Skin epidermis (tissue), 12 donors: ENCODE measurements around the gene POLR1A.
A peak's percentile ranks its signal among the peaks of the same experiment; 100 is the strongest.
"Not testable (repeated sequence)": the region's sequence is repeated elsewhere in the genome, so short reads cannot be mapped to it uniquely, and the experiment has no call there.

Source experiments
- H3K27ac ChIP-seq, 21 experiments: fragments of 200-600 bp; sonication (generic) in 11 of 21; one replicate each; pipeline ENCODE4 v1.5.0; 2020; ENCODE audit warnings: mild to moderate bottlenecking in 3 of 21, inconsistent platforms in 2 of 21, moderate library complexity in 2 of 21
- H3K4me3 ChIP-seq, 7 experiments: fragments of 200-600 bp; sonication (generic) in 2 of 7; one replicate each; pipeline ENCODE4 v1.5.0; 2020; ENCODE audit warnings: inconsistent platforms in 2 of 7, mild to moderate bottlenecking in 2 of 7, moderate library complexity in 1 of 7

Gene POLR1A

DNA sequence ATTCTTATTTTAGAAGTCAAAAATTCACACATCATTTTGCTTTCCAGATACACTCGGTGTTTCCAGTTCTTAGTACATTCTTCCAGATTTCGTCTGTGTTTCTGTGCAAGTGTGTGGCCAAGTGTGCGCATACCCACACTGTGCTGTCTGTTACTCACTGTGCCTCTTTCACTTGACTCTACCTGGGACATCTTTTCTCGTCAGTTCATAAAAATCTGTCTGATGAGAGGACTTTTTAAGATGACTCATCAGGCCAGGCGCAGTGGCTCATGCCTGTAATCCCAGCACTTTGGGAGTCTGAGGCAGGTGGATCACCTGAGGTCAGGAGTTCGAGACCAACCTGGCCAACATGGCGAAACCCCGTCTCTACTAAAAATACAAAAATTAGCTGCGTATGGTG is 113.6 kb downstream of the POLR1A start:
- peak overlapping the region in 1 of 21 experiments; percentile 20 for H3K27ac ChIP-seq
- not testable (repeated sequence) for H3K4me3 ChIP-seq

GRCh38 chr2:85990084-85990483 is 115.6 kb downstream of the POLR1A start:
- no peak overlapping the region for H3K27ac ChIP-seq

DNA sequence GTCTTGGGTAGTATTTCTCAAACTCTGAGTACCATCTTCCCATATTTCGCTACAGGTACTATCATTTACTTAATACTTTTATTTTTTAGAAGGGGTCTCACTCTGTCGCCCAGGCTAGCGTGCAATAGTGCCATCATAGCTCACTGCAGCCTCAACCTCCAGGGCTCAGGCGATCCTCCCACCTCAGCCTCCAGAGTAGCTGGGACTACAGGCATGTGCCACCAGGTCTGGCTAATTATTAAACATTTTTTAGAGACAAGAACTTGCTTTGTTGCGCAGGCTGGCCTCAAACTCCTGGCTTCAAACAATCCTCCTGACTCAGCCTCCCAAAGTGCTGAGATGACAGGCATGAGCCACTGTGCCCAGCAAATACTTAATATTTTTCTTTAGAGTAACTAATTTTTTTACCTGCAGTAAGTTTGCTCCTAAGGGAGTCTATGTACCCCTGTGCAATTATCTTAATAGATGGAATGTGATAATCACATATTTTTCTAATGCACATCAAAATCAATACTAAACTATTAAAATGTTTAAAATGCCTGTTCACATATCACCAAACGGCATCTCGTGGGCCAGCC is 116.3 kb downstream of the POLR1A start:
- H3K27ac ChIP-seq, result peak overlapping the region in 1 of 21 experiments; percentile 74

More at GRCh38 chr2:85990084-85990483, 115.6 kb downstream of the POLR1A start:
- H3K4me3 ChIP-seq, result no peak overlapping the region

DNA sequence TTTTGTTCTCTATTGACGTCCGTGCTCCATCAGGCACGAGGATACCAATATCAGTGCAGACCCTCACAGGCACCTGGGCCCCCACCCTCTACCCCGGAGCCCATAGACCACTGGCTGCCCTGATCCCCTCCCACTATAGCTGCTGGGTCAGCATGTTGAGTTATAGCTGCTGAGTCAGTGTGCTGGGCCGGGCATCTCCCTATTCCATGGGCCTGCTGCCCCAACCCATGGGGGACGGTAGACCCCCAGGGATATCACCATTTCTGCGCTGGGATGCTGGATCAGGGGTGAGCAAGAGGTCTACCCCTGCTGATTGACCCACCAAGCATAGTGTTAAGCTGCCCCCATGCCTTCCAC is 116.8 kb downstream of the POLR1A start:
- no peak overlapping the region for H3K4me3 ChIP-seq
- H3K27ac ChIP-seq, result peak overlapping the region in 7 of 21 experiments; percentile 8 to 82 (median 30)

More for the DNA sequence above, 116.3 kb downstream of the POLR1A start:
- no peak overlapping the region for H3K4me3 ChIP-seq

DNA sequence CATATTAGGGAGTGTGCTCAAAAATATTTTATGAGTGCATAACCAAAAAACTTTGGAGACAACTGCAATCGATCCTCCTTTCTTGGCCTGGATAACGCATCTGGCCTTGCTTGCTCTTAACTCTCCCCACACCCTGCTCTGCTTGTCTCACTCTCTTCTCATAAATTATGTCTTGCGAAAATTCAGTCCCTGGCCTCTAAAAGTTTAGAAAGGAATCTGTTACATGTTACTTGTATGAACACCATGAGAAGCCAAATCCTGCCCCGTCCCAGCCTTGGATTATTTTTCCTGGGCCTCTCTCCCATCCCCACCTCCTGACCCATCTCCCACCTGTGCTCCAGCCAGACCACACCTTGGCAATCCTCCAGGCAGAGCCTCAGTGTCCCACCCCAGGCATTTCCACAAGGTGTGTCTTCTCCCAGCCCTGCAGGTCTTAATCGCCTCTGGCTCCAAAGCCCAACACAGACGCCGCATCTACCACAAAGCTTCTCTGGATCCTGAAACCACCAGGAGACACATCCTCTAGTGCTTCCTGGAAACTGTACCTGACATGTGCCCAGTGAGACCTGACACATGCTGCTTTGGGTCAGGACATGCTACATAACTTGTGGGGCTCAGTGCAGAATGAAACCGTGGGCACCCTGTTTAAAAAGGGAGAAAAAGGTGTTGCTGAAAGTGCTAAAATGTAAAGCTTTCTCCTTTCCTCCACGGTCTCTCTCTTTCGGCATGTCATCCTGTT is 117.3 kb downstream of the POLR1A start:
- H3K27ac ChIP-seq, result peak overlapping the region in 10 of 21 experiments; percentile 8 to 82 (median 37)

DNA sequence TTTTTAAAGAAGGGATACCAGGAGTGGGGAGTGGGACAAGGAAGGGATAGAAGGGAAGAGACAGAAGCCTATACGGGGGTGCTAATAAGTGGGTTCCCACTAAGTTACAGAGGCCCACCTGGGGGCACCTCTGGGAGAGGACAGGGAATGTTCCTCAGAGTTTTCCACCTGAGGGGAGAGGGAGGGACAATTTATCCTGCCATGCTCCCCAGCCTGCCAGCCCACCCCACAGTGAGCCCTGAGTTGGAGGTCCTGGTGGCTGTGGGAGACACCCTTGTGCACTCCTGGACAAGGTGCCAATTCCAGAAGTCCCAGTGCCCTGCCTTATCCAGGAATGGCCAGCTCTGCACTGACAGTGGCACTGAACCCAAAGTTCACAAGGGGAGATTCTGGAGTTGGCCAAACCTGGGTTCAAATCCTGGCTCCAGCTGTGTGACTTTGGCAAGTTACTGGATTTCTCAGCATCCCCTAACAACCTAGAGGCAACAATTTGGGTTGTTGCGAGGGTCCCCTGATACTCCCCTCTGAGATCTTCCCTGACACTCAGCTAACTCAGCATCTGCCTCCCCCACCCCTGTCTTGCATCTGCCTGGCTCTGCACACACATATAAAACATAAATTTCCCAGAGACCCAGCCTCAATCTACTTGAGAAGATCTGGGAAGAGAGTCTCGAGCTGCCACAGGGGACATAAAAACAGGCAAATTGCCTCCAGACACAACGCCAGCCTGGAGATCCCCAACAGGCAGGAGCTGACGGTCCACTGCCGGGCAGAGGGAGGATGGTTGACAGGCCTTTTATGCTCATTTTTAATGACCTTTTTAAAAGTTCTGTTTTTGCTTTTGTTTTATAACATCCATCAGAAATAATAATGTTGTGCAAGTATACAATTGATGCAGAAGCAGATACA is 118.2 kb downstream of the POLR1A start:
- no peak overlapping the region for H3K4me3 ChIP-seq
- H3K27ac ChIP-seq, result peak overlapping the region in 13 of 21 experiments; percentile 8 to 82 (median 38)

More for the DNA sequence above, 117.3 kb downstream of the POLR1A start:
- H3K4me3 ChIP-seq, result no peak overlapping the region

- Histone ChIP-seq H3K27ac (no peak overlapping the region), H3K4me3 (no peak overlapping the region)
These were observed 119.6 kb downstream of the POLR1A start for GRCh38 chr2:85986121-85986520.

DNA sequence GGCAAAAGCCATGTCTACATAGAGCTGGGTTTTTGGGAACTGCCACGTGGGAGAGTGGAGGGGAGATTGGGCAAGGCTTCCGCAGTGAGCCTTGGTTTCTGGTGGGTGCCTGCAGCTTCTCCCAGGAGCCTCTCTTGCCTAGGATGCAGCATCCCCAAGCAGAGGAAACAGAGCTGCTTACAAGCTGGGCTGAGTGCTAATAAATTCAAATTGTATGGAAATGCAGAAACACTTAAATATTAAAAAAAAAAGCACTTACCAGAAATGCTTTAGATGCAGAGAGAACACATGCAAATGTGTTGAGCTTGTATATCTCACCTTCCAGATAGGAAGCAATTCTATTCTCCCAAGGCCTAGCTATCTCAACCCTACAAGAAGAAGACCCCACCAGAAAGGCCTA is 120.9 kb downstream of the POLR1A start:
- peak overlapping the region in 1 of 21 experiments; percentile 20 for H3K27ac ChIP-seq

GRCh38 chr2:85983766-85984165 is 121.9 kb downstream of the POLR1A start:
- peak overlapping the region in 1 of 21 experiments; percentile 27 for H3K27ac ChIP-seq

More for the DNA sequence above, 120.9 kb downstream of the POLR1A start:
- H3K4me3 ChIP-seq, result no peak overlapping the region

DNA sequence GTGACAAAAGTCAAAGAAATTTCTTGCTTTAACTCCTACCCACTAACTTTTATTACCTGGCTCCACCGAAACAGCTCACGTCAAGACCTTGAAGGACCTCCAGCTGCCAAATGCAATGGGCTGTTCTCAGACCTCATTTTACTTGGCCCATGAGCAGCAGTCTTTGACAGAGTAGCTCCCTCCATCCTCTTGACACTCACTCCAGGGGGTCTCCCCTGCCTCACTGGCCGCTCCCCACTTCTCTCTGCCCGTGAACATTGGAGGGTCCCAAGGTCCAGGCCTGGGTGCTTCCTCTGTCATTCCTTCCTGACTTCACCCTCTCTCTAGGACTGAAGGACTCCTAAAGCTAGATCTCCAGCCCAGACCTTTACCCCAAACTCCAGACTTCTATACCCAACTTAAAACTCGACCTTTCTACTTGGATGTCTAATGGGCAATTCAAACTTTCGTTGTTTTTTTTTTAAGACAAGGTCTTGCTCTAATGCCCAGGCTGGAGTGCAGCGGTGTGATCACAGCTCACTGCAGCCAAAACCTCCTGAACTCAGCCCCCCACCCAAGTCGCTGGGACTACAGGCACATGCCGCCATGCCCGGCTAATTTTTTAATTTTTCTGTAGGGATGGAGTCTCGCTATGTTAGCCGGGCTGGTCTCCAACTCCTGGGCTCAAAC is 124.0 kb downstream of the POLR1A start:
- H3K4me3 ChIP-seq, result no peak overlapping the region
- H3K27ac ChIP-seq, result no peak overlapping the region

More at GRCh38 chr2:85983766-85984165, 121.9 kb downstream of the POLR1A start:
- no peak overlapping the region for H3K4me3 ChIP-seq

DNA sequence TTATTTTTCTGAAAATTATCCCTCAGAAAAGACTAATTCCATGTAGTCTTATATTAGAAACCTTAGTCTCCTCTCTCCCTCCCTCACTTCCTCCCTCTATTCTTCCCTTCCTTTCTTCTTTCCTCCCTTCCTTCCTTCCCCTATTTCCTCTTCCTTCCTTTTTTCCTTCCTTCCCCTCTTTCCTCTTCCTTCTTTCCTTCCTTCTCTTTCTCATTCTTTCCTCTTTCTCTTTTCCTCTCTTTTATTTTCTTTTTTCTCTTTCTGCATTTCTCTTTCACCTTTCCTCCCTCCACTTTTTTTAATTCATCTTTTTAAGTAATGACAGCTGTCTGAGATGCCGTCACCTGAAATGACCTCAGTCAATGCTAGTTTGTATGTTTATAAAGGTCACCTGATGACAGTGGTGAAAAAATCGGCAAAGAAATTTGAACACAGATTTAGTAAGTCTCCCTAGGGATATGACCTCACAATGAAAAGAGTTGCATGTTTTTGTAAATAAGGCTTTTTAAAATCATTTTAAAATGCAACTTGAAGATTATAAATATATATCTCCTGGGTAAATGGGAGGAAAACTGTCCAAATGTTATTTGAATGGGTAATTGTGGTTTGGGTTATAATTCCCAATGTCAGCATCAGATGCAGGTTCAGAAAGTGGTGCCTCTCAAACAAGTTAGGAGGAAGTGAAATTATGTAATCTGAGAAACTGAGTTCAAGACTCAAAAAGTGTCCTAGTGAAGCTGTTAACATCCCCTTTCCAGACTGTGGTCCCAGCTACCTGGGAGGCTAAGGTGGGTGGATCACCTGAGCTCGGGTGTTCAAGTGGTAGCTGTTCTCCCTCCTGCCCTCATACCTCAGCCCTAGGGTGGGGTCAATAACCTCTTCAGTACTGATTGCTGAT is 126.6 kb downstream of the POLR1A start:
- peak overlapping the region in 2 of 21 experiments; percentile 10 to 43 for H3K27ac ChIP-seq
- H3K4me3 ChIP-seq, result no peak overlapping the region

DNA sequence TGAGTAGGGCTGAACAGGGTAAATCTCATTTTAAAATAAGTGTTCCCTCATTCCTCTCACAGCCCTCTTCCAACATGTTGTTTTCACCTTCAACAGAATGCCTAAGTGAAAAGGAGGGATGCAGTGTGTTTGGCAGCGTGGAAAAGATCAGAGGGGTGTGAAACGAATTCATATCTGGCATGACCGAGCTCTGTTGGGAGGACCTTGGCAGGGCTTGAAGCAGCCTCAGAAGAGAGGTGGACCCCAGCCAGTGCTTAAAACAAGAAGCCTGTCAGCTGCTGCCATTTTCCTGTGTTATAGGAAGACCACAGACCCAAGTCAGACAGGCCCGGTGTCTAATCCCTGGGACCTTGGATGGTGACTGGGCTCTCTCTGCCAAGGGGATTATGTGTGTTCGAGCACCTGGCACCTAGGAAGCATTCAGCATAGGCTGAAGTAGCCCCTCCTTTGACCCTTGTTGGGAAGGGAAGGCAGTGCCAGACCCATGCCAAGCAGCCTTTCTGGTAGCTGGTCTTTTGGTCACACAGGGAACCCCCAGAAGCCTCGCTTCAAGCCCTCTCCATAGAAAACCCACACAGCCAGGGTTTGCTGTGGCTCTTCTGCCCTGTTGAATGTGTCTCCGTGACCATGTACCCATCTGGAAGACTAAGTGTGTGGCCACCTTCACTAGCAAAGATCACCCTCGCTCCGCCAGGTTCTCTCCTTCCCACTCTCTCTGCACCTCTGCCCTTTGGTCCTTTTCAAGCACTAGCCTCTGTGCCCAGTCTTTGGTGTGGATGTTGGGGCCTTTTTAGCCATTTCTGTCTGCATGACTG is 129.4 kb downstream of the POLR1A start:
- no peak overlapping the region for H3K4me3 ChIP-seq
- peak overlapping the region in 2 of 21 experiments; percentile 17 to 51 for H3K27ac ChIP-seq

DNA sequence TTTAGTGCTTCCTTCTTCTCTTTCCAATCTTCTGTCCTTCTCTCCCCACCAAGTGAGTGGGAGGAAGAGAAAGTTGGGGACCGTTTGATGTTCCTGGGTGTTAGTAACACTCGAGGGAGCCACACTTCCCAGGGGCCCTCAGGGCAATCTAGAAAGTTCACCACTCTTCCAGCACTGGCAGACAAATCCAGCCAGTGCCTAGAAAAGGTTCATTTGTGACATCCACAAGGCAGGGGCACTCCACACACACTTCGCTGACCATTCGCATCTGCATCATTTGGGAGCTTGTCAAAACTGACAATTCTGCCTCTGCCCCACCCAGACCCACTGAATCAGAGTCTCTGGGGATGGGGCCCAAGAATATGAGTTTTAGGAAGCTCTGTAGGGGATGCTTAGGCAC is 130.1 kb downstream of the POLR1A start:
- Histone ChIP-seq H3K27ac (peak overlapping the region in 1 of 21 experiments; percentile 17), H3K4me3 (no peak overlapping the region)

GRCh38 chr2:85974390-85974789 is 131.3 kb downstream of the POLR1A start:
- no peak overlapping the region for H3K4me3 ChIP-seq
- H3K27ac ChIP-seq, result no peak overlapping the region

DNA sequence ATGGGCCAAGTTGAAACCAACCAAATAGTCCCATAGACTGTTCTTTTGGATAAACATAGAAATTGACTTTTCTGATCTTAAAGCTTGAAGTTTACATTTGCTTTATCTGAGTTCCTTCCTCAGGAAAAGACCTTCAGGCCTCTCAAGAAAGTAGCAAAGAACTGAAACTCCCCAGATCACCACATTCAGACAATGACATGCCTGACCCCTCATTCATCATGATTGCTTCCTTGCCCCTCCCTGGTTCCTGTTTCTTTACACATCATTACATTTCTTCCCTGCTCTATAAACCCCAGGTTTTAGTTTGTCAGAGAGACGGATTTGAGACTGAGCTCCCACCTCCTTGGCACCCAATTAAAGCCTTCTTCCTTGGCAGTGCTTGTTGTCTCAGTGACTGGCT is 133.3 kb downstream of the POLR1A start:
- H3K4me3 ChIP-seq, result no peak overlapping the region
- H3K27ac ChIP-seq, result no peak overlapping the region

GRCh38 chr2:85971366-85971765 is 134.3 kb downstream of the POLR1A start:
- Histone ChIP-seq H3K4me3 (no peak overlapping the region), H3K27ac (no peak overlapping the region)
